NCI-H1417 treated with DMSO at 0.1 percent for 48 hours (cell line): Measurements from ENCODE around the gene ABTB2.
"Not testable (repeated sequence)": the region's sequence is repeated elsewhere in the genome, so short reads cannot be mapped to it uniquely, and the experiment has no call there.

Experiments used
- DNase-seq: peaks from one replicate; lab custom pipeline; 2025; lab: John Stamatoyannopoulos, UW

ABTB2 gene

GRCh38 chr11:34185926-34186841 lies 171.6 kb downstream of the ABTB2 start:
- DNase-seq, result no peak

GRCh38 chr11:34184505-34185015 lies 173.2 kb downstream of the ABTB2 start:
- no peak for DNase-seq

GRCh38 chr11:34183848-34184391 lies 173.9 kb downstream of the ABTB2 start:
- DNase-seq, result no peak

GRCh38 chr11:34182921-34183685 lies 174.7 kb downstream of the ABTB2 start:
- DNase-seq, result no peak

GRCh38 chr11:34182425-34182824 lies 175.4 kb downstream of the ABTB2 start:
- DNase-seq, result no peak

- DNase-seq, result no peak
Measured at GRCh38 chr11:34181856-34182405, 175.9 kb downstream of the ABTB2 start.

GRCh38 chr11:34181251-34181650 lies 176.6 kb downstream of the ABTB2 start:
- no peak for DNase-seq

GRCh38 chr11:34180814-34181165 lies 177.0 kb downstream of the ABTB2 start:
- not testable (repeated sequence) for DNase-seq

- DNase-seq, result no peak
Measured at GRCh38 chr11:34180040-34180813, 177.6 kb downstream of the ABTB2 start.

GRCh38 chr11:34179026-34179675 lies 178.7 kb downstream of the ABTB2 start:
- no peak for DNase-seq

- DNase-seq, result no peak
Measured at GRCh38 chr11:34178209-34178821, 179.5 kb downstream of the ABTB2 start.

GRCh38 chr11:34176751-34177209 lies 181.0 kb downstream of the ABTB2 start:
- no peak for DNase-seq

GRCh38 chr11:34175284-34176019 lies 182.4 kb downstream of the ABTB2 start:
- DNase-seq, result no peak

- no peak for DNase-seq
Measured at GRCh38 chr11:34174412-34175041, 183.3 kb downstream of the ABTB2 start.

- DNase-seq, result no peak
Measured at GRCh38 chr11:34173050-34173449, 184.8 kb downstream of the ABTB2 start.

- DNase-seq, result no peak
Measured at GRCh38 chr11:34169686-34170085, 188.1 kb downstream of the ABTB2 start.

GRCh38 chr11:34168642-34169420 lies 189.0 kb downstream of the ABTB2 start:
- DNase-seq, result no peak

GRCh38 chr11:34167961-34168360 lies 189.8 kb downstream of the ABTB2 start:
- no peak for DNase-seq
